IPS-18c (cell line): ENCODE data around the gene EFCAB6.

Source experiments
- H3K4me3 ChIP-seq: 2 replicates; pipeline ENCODE4 v1.7.0; 2013; ENCODE audit warnings: low read depth, mild to moderate bottlenecking, low read length, moderate library complexity; ENCODE audit not compliant: insufficient read depth
- H3K9me3 ChIP-seq: one replicate; pipeline ENCODE4 v1.6.1; 2013; ENCODE audit warnings: mild to moderate bottlenecking, low read length, moderate library complexity; ENCODE audit not compliant: control insufficient read depth, insufficient read depth

The EFCAB6 gene

DNA sequence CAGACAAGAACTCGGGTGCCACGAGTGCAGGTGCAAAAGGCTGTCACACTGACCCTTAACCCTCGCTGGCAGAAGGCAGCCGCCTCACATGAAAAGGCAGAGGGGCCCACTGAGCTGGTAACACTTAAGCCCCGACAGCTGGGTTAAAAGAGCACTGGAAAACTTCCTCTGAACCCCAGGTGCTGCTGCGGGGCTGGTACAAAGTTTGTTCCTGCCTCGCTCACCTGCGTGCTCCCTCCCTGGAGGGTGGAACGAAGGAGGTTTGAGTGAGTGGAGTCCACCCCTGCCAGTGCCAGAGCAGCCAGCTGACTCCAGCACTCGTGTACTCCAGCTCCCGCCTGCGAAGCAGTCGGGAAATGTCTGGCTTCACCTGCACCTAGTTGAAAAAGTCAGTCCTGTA lies 37.6 kb upstream of the EFCAB6 start:
- Histone ChIP-seq H3K4me3 (no peak overlapping the region), H3K9me3 (peaks cover 2% of the 10 kb centered on the region)

- Histone ChIP-seq H3K9me3 (peaks cover 2% of the 10 kb centered on the region), H3K4me3 (no peak overlapping the region)
Observed at GRCh38 chr22:43848366-43849171, 36.5 kb upstream of the EFCAB6 start.

- Histone ChIP-seq H3K9me3 (peaks cover 2% of the 10 kb centered on the region), H3K4me3 (no peak overlapping the region)
Observed at GRCh38 chr22:43847376-43848289, 35.5 kb upstream of the EFCAB6 start.

GRCh38 chr22:43846966-43847365 lies 34.9 kb upstream of the EFCAB6 start:
- no peak overlapping the region for H3K4me3 ChIP-seq
- peaks cover 2% of the 10 kb centered on the region for H3K9me3 ChIP-seq

DNA sequence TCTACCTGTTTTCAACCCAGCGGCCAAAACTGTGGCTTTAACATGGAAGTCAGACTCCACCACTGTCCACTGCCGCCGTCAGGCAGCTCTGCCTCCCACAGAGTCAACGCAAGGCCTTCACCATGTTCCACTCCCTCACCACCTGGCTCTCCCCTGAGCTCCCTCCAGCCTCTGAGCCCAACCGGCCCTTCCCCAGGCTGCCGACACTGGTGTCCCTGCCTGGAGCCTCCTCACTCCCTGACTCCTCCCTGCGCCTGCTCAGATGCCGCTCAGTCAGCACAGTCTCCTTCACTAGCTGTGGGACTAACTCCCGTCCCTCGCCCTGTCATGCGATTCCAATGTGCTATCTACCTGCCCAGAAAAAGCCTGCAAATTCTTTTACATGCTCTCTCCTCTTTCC lies 33.9 kb upstream of the EFCAB6 start:
- H3K9me3 ChIP-seq = peaks cover 2% of the 10 kb centered on the region
- H3K4me3 ChIP-seq = no peak overlapping the region

DNA sequence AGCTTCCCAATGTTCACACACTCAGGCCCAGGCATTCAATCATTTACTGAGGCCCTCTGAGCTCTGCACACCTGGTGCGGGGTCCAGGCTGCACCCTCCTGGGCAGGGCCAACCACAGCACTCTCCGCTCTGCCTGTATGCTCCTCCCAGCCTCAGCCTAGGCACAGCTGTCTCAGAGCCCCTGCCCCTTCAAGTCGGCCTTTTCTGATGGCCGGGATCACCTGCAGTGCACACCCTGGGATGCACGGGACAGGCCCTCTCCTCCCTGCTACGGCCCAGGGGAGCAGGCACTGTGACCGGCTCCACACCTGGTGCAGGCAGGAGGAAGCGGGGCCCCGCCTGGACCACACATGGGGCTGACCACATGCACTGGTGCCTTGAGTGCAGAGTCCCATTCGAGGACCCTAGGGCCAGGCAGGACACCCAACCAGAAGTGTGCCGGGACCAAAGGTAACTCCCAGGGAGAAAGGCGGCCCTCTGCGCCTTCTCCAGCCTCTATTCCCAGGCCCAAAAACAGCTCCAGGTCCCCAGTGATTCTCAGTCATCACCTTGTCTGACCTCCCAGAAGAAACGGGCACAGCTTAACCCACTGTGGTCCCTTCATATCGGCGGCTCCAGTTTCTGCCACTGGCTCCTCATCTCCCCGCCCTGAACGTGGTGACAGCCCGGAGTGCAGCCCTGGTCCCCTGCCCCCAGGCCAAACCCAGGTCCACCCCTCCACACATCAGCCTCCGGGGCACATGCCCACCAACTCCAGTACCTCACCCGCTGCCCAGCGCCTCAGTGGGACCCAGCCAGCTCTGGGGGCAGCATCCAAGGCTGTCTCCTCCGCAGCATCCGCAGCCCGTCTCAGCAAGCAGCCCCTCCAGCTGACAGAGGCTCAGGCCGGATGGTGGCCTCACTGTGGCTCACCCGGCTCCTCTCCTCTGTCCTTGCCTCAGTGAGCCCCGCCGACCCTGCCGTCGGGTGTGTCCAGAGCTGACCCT lies 32.7 kb upstream of the EFCAB6 start:
- Histone ChIP-seq H3K4me3 (no peak overlapping the region), H3K9me3 (peaks cover 2% of the 10 kb centered on the region)

DNA sequence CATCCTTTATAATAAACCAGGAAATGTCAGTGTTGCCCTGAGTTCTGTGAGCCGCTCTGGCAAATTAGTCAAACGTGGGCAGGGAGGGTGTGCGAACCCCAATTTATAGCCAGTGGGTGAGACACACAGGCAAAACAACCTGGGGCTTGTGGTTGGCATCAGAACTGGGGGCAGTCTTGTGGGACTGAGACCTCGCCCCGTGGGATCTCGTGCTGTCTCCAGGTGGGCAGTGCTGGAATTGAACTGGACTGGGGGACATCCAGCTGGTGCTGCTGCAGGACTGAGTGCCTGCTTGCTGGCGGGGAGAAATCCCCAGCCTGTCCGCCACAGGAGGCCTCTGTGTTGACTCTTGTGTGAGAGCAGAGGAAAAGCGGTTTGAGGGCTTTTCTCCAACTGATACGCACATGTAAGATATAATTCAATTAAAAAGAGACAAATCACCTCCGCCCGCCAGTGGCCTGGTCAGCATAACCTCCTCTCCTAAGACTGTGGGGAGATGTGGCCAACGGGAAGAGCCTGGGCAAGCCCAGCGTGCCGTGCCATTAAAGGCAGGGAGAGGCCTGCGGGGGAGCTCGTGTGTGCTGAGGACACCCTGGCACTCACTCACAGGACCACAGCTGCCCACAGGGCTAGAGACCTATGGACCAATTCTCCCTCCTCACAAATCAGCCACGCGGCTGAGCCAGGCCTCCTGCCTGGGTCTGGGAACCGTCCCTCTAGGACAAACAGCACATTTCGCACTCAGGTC lies 31.9 kb upstream of the EFCAB6 start:
- no peak overlapping the region for H3K4me3 ChIP-seq

DNA sequence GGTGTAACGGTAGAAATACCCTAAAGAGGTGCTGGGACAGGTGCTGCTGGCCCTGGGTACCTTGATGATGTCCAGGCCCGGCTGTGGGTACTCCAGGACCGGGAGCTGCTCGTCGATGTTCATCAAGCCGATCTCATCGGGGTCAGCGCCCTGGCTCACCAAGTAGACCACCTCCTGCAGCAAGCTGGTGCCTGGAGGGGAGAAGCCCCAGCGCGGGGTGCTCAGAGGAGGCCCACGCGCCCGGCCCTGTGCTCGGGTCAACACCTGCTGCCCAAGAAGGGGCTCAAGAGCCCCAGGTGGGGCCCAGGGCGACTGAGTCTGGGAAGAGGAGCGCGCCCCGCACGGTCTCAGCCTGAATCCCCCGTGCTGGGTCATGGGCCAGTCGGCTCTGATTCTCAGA lies 29.6 kb upstream of the EFCAB6 start:
- H3K4me3 ChIP-seq = no peak overlapping the region
- H3K9me3 ChIP-seq = no peaks in the 10 kb centered on the region

More for the DNA sequence above, 31.9 kb upstream of the EFCAB6 start:
- H3K9me3 ChIP-seq = no peaks in the 10 kb centered on the region

DNA sequence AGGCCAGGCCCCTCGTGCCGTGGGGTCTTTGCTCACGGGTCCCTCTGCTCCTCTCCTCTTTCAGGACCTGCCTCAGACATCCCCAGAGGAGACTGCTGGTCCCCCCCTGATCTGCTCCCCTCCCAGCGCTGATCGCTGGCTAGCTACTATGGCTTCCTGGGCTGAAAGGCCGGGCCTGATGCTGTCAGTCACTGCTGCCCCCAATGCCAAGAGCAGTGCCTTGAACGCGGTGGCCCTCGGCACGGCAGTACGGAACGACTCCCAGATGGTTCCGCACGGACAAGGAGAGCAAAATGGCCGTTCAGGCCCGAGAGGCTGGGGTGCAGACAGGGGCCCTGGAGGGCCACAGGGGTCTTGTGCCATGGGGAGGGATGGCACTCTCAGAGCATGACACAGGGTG lies 28.7 kb upstream of the EFCAB6 start:
- H3K4me3 ChIP-seq = no peak overlapping the region

DNA sequence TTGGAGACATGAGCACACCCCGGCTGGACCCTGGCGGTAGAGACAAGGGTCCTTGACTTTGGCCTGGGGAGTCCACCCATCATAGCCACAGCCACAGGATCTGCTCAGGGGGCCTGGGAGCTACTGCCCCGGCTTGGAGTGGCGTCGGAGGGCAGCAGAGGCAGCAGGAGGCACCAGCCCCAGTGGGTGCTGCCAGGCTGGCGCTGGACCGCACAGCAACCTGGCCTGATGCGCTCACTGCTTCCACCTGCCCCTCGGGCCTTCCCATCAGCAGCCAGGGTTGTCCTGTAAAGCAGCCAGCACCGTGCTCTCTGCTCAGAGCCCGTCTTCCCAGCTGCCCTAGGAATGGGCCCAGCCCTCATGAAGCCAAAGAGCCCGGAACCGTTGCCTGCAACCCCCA lies 28.3 kb upstream of the EFCAB6 start:
- Histone ChIP-seq H3K9me3 (no peaks in the 10 kb centered on the region), H3K4me3 (no peak overlapping the region)

More for the DNA sequence above, 28.7 kb upstream of the EFCAB6 start:
- no peaks in the 10 kb centered on the region for H3K9me3 ChIP-seq

- Histone ChIP-seq H3K4me3 (no peak overlapping the region), H3K9me3 (no peaks in the 10 kb centered on the region)
Observed at GRCh38 chr22:43839781-43840180, 27.7 kb upstream of the EFCAB6 start.

DNA sequence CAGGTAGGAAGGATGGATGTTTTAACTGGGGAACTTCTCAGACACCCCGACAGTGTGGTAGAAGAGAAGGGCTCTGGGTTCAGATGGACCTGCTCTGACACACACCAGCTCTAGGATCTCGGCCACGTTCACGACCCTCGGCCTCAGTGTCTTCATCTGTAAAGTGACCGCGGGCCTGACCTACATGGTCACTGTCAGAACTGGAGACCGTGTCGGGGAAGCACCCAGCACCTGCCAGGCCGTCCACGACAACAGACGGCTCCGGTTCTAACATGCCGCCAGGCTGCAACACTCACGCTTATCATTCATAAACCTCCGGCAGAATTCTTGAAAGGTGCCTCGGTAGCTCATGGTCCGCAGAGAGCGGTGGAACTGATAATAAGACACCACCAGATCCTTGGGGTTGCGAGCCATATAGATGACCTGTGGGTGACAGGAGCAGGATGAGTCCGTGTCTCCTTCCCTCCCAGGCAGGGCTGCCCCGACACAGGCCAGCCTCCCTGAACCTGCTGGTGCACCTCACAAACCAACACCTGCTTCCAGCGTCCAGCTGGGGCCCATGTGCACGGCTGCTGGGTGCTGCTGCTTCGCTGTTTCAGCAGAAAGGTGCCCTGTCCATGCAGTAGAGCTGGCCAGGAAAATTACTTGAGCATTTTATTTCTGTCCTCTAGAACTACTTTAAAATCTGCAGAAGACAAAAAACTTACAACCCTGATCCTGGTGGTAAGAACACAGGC lies 26.6 kb upstream of the EFCAB6 start:
- H3K9me3 ChIP-seq = no peaks in the 10 kb centered on the region
- H3K4me3 ChIP-seq = no peak overlapping the region

DNA sequence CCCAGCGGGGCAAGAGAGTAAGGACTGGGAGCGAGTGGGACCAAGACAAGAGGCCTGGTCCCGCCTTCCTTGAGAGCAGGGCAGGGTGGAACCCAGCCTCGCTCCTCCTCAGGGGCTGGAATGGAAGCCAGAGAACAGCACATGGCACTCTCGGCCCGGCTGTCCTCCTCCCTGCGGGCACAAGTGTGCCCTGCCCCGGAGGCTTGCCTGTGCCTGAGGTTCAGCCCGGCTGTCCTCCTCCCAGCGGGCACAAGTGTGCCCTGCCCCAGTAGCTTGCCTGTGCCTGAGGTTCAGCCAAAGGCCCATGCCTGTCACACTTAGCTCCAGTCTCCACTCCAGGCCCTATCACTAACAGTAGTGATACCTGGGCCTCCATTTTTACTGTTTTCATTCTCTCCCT lies 26.1 kb upstream of the EFCAB6 start:
- no peak overlapping the region for H3K4me3 ChIP-seq
- no peaks in the 10 kb centered on the region for H3K9me3 ChIP-seq

- H3K9me3 ChIP-seq = no peaks in the 10 kb centered on the region
- H3K4me3 ChIP-seq = no peak overlapping the region
Observed at GRCh38 chr22:43837666-43838065, 25.6 kb upstream of the EFCAB6 start.

GRCh38 chr22:43835736-43836135 lies 23.6 kb upstream of the EFCAB6 start:
- H3K9me3 ChIP-seq = no peaks in the 10 kb centered on the region
- no peak overlapping the region for H3K4me3 ChIP-seq

GRCh38 chr22:43835166-43835565 lies 23.1 kb upstream of the EFCAB6 start:
- Histone ChIP-seq H3K9me3 (no peaks in the 10 kb centered on the region), H3K4me3 (no peak overlapping the region)
